Gastrocnemius medialis (tissue), 4 donors: ENCODE data around the gene FFAR4. TPM values are rescaled to one million over a fixed set of nuclear protein-coding genes. Genes with fewer than 3 reads are reported as not detected.

Experiments
- ATAC-seq, 2 donors: fragments of 150-250 bp; one replicate each; pipeline ENCODE4 v1.9.1; 2016
- DNase-seq, 2 donors: peaks; one replicate each; pipeline ENCODE4 v3.0.0-alpha.2; 2019
- H3K27ac ChIP-seq, 4 donors: fragments of 200-600 bp; sonication (generic); 1 replicate in 1 of 4; 2 replicates in 3 of 4; pipeline ENCODE4 v1.5.1; 2016 to 2018; ENCODE audit warnings: mild to moderate bottlenecking in 2 of 4, moderate library complexity in 1 of 4
- H3K27me3 ChIP-seq, 3 donors: fragments of 200-600 bp; sonication (generic) in 2 of 3; 1 replicate in 1 of 3; 2 replicates in 2 of 3; pipeline versions ENCODE4 v1.5.1 to v1.6.0; 2016 to 2019; ENCODE audit warnings: mild to moderate bottlenecking in 1 of 3, moderate library complexity in 1 of 3
- H3K36me3 ChIP-seq, 2 donors: fragments of 200-600 bp; sonication (generic) in 1 of 2; one replicate each; pipeline ENCODE4 v1.5.1; 2017 to 2018
- H3K4me1 ChIP-seq, 2 donors: fragments of 200-600 bp; sonication (generic) in 1 of 2; one replicate each; pipeline ENCODE4 v1.5.1; 2016 to 2017; ENCODE audit warnings: mild to moderate bottlenecking in 2 of 2
- H3K4me3 ChIP-seq, 4 donors: fragments of 200-600 bp; sonication (generic) in 3 of 4; 1 replicate in 1 of 4; 2 replicates in 3 of 4; pipeline ENCODE4 v1.5.1; 2016 to 2019; ENCODE audit warnings: mild to moderate bottlenecking in 2 of 4
- H3K9me3 ChIP-seq, 3 donors: fragments of 200-600 bp; sonication (generic) in 2 of 3; 1 replicate in 1 of 3; 2 replicates in 2 of 3; pipeline ENCODE4 v1.5.1; 2016 to 2019
- CTCF ChIP-seq, 5 experiments: fragments of 450-650 bp in 3 of 5; fragments of 200-600 bp in 2 of 5; sonication (generic) in 2 of 5; IDR thresholded peaks in 4 of 5; conservative IDR thresholded peaks in 1 of 5; 1 replicate in 4 of 5; 2 replicates in 1 of 5; pipeline ENCODE4 v1.5.1; 2016 to 2019; ENCODE audit warnings: antibody characterized with exemption in 5 of 5, mild to moderate bottlenecking in 3 of 5, moderate library complexity in 3 of 5
- POLR2A ChIP-seq, 2 donors: fragments of 450-650 bp; IDR thresholded peaks; one replicate each; pipeline ENCODE4 v1.6.1; 2017; ENCODE audit warnings: antibody characterized with exemption in 2 of 2, mild to moderate bottlenecking in 2 of 2, moderate library complexity in 2 of 2
- in situ Hi-C, 4 donors: fragments of 200-750 bp; cut with MboI; loops; one replicate each; pipeline versions ENCODE4 v1.15.0 to v1.8.0; 2017; ENCODE audit warnings: low sequenced_read_pairs in 4 of 4
- intact Hi-C: fragments of 100-400 bp; cut with DNase I; formaldehyde crosslinking; loops from one replicate; pipeline ENCODE4 v1.15.1; 2023; ENCODE audit warnings: low total_unique reads
- total RNA-seq, 4 donors: library from RNA; depleted of rRNA; stranded (reverse); fragments of >200 nt; gene quantifications; one replicate each; pipeline versions ENCODE4 v1.1.0 to v1.2.3, GENCODE V29; 2016

Gene FFAR4
- total RNA-seq, 4 donors from 2014 or later = 0.10 to 0.17 TPM; not detected in 2

- no peaks in the 10 kb centered on the region for H3K9me3 ChIP-seq
- intact Hi-C loops (no loop called here), in situ Hi-C loops (no loop called here)
- ATAC-seq (no peak), DNase-seq (no peak)
- H3K4me1 ChIP-seq = peaks cover 0 to 9% of the 10 kb centered on the region in 2 donors
- peaks cover 25 to 33% (median 27%) of the 10 kb centered on the region in 3 donors for H3K27me3 ChIP-seq
- H3K36me3 ChIP-seq = no peaks in the 10 kb centered on the region
- no peak overlapping the region for H3K4me3 ChIP-seq
- TF ChIP-seq CTCF (IDR thresholded peaks at IDR 0.05 in 4 of 5, conservative IDR thresholded peaks at IDR 0.05 in 1 of 5) (no peak), POLR2A (IDR thresholded peaks at IDR 0.05) (no peak)
- H3K27ac ChIP-seq = no peak overlapping the region
These were observed 37.7 kb downstream of the FFAR4 start for GRCh38 chr10:93604146-93604545.

GRCh38 chr10:93608421-93608820 lies 42.0 kb downstream of the FFAR4 start:
- Histone ChIP-seq H3K27me3 (peaks cover 0 to 15% (median 12%) of the 10 kb centered on the region in 3 donors), H3K4me3 (no peak overlapping the region), H3K36me3 (no peaks in the 10 kb centered on the region), H3K9me3 (no peaks in the 10 kb centered on the region), H3K4me1 (no peaks in the 10 kb centered on the region), H3K27ac (no peak overlapping the region)
- intact Hi-C loops (no loop called here), in situ Hi-C loops (no loop called here)
- ATAC-seq (no peak), DNase-seq (no peak)
- TF ChIP-seq CTCF (IDR thresholded peaks at IDR 0.05 in 4 of 5, conservative IDR thresholded peaks at IDR 0.05 in 1 of 5) (no peak), POLR2A (IDR thresholded peaks at IDR 0.05) (no peak)

- H3K27me3 ChIP-seq = no peaks in the 10 kb centered on the region
- H3K4me3 ChIP-seq = no peak within 1 kb of the TSS
- TF ChIP-seq CTCF (IDR thresholded peaks at IDR 0.05 in 4 of 5, conservative IDR thresholded peaks at IDR 0.05 in 1 of 5) (no peak), POLR2A (IDR thresholded peaks at IDR 0.05) (no peak)
- no peaks in the 10 kb centered on the region for H3K4me1 ChIP-seq
- no peak for ATAC-seq
- no peaks in the 10 kb centered on the region for H3K9me3 ChIP-seq
- in situ Hi-C loops = no loop called here
- no peak within 1 kb of the TSS for H3K27ac ChIP-seq
- intact Hi-C loops = no loop called here
- no peaks in the 10 kb centered on the region for H3K36me3 ChIP-seq
- no peak for DNase-seq
These were observed 45.8 kb downstream of the FFAR4 start, which contains the start of gene PDE6C for GRCh38 chr10:93612311-93612710. Gene PDE6C (plus strand): TSS chr10:93612537. CDS start chr10:93612726, 189 bp downstream.

GRCh38 chr10:93613126-93613525 lies 46.7 kb downstream of the FFAR4 start:
- Histone ChIP-seq H3K27me3 (no peaks in the 10 kb centered on the region), H3K4me1 (no peaks in the 10 kb centered on the region), H3K4me3 (no peak overlapping the region), H3K27ac (no peak overlapping the region), H3K36me3 (no peaks in the 10 kb centered on the region), H3K9me3 (no peaks in the 10 kb centered on the region)
- DNase-seq (no peak), ATAC-seq (no peak)
- TF ChIP-seq CTCF (IDR thresholded peaks at IDR 0.05 in 4 of 5, conservative IDR thresholded peaks at IDR 0.05 in 1 of 5) (no peak), POLR2A (IDR thresholded peaks at IDR 0.05) (no peak)
- in situ Hi-C loops = no loop called here
- intact Hi-C loops = no loop called here
